BJ (cell line): ENCODE results near the gene BIRC3. TPM values are rescaled to one million over a fixed set of nuclear protein-coding genes. Genes with fewer than 3 reads are reported as not detected.
A peak's percentile ranks its signal among the peaks of the same experiment; 100 is the strongest.
"Not testable (repeated sequence)": the region's sequence is repeated elsewhere in the genome, so short reads cannot be mapped to it uniquely, and the experiment has no call there.

Experiments
- CTCF ChIA-PET: fragments of 350-600 bp; formaldehyde crosslinking; extraction: SDS; loops from one replicate; lab custom pipeline; 2021; ENCODE audit warnings: antibody characterized with exemption, inconsistent platforms; lab: Yijun Ruan, JAX
- POLR2A ChIA-PET: fragments of 300-600 bp; sonication (Branson Sonifier 250); formaldehyde crosslinking; extraction: SDS; loops from one replicate; lab custom pipeline; 2021; ENCODE audit warnings: antibody characterized with exemption; lab: Charles Lee
- DNase-seq: peaks from one replicate; pipeline ENCODE4 v3.0.0-alpha.2; 2011; ENCODE audit warnings: low read depth
- H3K27me3 ChIP-seq: 2 replicates; pipeline ENCODE4 v1.6.0; 2011; ENCODE audit warnings: low read length; ENCODE audit not compliant: control insufficient read depth, insufficient read depth
- H3K36me3 ChIP-seq: 2 replicates; pipeline ENCODE4 v1.5.1; 2011; ENCODE audit warnings: low read length; ENCODE audit not compliant: control insufficient read depth, insufficient read depth
- H3K4me3 ChIP-seq: 2 replicates; pipeline ENCODE4 v1.5.1; 2011; ENCODE audit warnings: low read depth, mild to moderate bottlenecking, control low read depth, low read length
- CTCF ChIP-seq: IDR thresholded peaks from 2 replicates; pipeline ENCODE4 v1.5.1; 2011; ENCODE audit warnings: low read depth, mild to moderate bottlenecking, control low read depth, inconsistent platforms, low read length, moderate library complexity; ENCODE audit not compliant: insufficient read depth
- polyA plus RNA-seq: library from polyadenylated mRNA; depleted of rRNA; stranded (reverse); fragments of >200 nt; gene quantifications from 2 replicates; pipeline ENCODE4 v1.2.3, GENCODE V29; 2011

Gene BIRC3
- polyA plus RNA-seq, 1 experiment, result 0.48 TPM

GRCh38 chr11:102293873-102294601, 23.2 kb upstream of the BIRC3 start:
- Histone ChIP-seq H3K36me3 (no peaks in the 10 kb centered on the region), H3K4me3 (no peak overlapping the region), H3K27me3 (no peaks in the 10 kb centered on the region)
- peak; percentile 72 for TF ChIP-seq CTCF
- CTCF ChIA-PET, result interaction anchor here (0.6 to 4.1 kb wide), 26 partner anchors 9 to 819 kb away, joined by 3 to 29 read pairs (median 3); no protein-coding TSS in a partner anchor
- POLR2A ChIA-PET, result no interaction called here
- no peak for DNase-seq

GRCh38 chr11:102295045-102295444, 22.2 kb upstream of the BIRC3 start:
- ChIA-PET CTCF (interaction anchor here (1.0 to 4.1 kb wide), 12 partner anchors 12 to 377 kb away, joined by 3 to 29 read pairs (median 4); no protein-coding TSS in a partner anchor), POLR2A (no interaction called here)
- Histone ChIP-seq H3K27me3 (no peaks in the 10 kb centered on the region), H3K4me3 (no peak overlapping the region), H3K36me3 (no peaks in the 10 kb centered on the region)
- TF ChIP-seq CTCF, result no peak
- no peak for DNase-seq

GRCh38 chr11:102296757-102297156, 20.5 kb upstream of the BIRC3 start:
- CTCF ChIA-PET, result interaction anchor here (0.7 kb wide), 1 partner anchor 45 kb away, joined by 3 read pairs; no protein-coding TSS in a partner anchor
- DNase-seq, H3K4me3 ChIP-seq, H3K27me3 ChIP-seq, POLR2A ChIA-PET, H3K36me3 ChIP-seq: not testable (repeated sequence)

GRCh38 chr11:102300837-102301236, 16.4 kb upstream of the BIRC3 start:
- H3K4me3 ChIP-seq, H3K36me3 ChIP-seq, H3K27me3 ChIP-seq, DNase-seq, POLR2A ChIA-PET: not testable (repeated sequence)
- CTCF ChIA-PET, result interaction anchor here (1.0 to 1.3 kb wide), 2 partner anchors 10 to 313 kb away, joined by 4 read pairs; no protein-coding TSS in a partner anchor

GRCh38 chr11:102302241-102302640, 15.0 kb upstream of the BIRC3 start:
- ChIA-PET POLR2A (no interaction called here), CTCF (no interaction called here)
- Histone ChIP-seq H3K27me3 (no peaks in the 10 kb centered on the region; the same call in 1 of the 2 replicates), H3K4me3 (no peak overlapping the region), H3K36me3 (no peaks in the 10 kb centered on the region)
- no peak for TF ChIP-seq CTCF
- DNase-seq, result no peak

GRCh38 chr11:102304686-102305085, 12.6 kb upstream of the BIRC3 start:
- POLR2A ChIA-PET, result no interaction called here
- TF ChIP-seq CTCF, result no peak

More at GRCh38 chr11:102304686-102305085, 12.6 kb upstream of the BIRC3 start:
- CTCF ChIA-PET, result no interaction called here
- Histone ChIP-seq H3K27me3 (no peaks in the 10 kb centered on the region; the same call in 1 of the 2 replicates), H3K4me3 (no peak overlapping the region), H3K36me3 (no peaks in the 10 kb centered on the region)
- no peak for DNase-seq
